IMR-90 (cell line): ENCODE data around the gene CREB3L1.

Experiments used
- BHLHE40 ChIP-seq: fragments of 150-350 bp; IDR thresholded peaks from 2 replicates; pipeline ENCODE4 v1.6.1; 2016; ENCODE audit warnings: mild to moderate bottlenecking, low read depth, low read length
- CEBPB ChIP-seq: IDR thresholded peaks from 2 replicates; pipeline ENCODE4 v1.6.1; 2012; ENCODE audit warnings: low read depth, low read length, improper control_type of control experiment
- CHD1 ChIP-seq: IDR thresholded peaks from 2 replicates; pipeline ENCODE4 v1.6.1; 2012; ENCODE audit warnings: low read depth, low read length, improper control_type of control experiment
- CTCF ChIP-seq: conservative IDR thresholded peaks from 2 replicates; pipeline ENCODE4 v1.5.1; 2012; ENCODE audit warnings: mild to moderate bottlenecking, low read depth, low read length, improper control_type of control experiment
- ELK1 ChIP-seq: fragments of 150-350 bp; IDR thresholded peaks from 2 replicates; pipeline ENCODE4 v1.6.1; 2016; ENCODE audit warnings: low read depth, mild to moderate bottlenecking, low read length, moderate library complexity, borderline replicate concordance
- MAFK ChIP-seq: IDR thresholded peaks from 2 replicates; pipeline ENCODE4 v1.6.1; 2012; ENCODE audit warnings: low read depth, low read length, improper control_type of control experiment
- MAZ ChIP-seq: IDR thresholded peaks from 2 replicates; pipeline ENCODE4 v1.6.1; 2012; ENCODE audit warnings: low read depth, mild to moderate bottlenecking, low read length, improper control_type of control experiment, moderate library complexity, borderline replicate concordance
- MXI1 ChIP-seq: IDR thresholded peaks from 2 replicates; pipeline ENCODE4 v1.6.1; 2012; ENCODE audit warnings: low read depth, mild to moderate bottlenecking, low read length, moderate library complexity, borderline replicate concordance
- POLR2A ChIP-seq: IDR thresholded peaks from 2 replicates; pipeline ENCODE4 v1.6.1; 2012; ENCODE audit warnings: mild to moderate bottlenecking, low read depth, low read length
- RAD21 ChIP-seq: IDR thresholded peaks from 2 replicates; pipeline ENCODE4 v1.6.1; 2012; ENCODE audit warnings: low read length, improper control_type of control experiment
- RCOR1 ChIP-seq: IDR thresholded peaks from 2 replicates; pipeline ENCODE4 v1.6.1; 2012; ENCODE audit warnings: mild to moderate bottlenecking, low read length, improper control_type of control experiment; ENCODE audit not compliant: insufficient replicate concordance
- RFX5 ChIP-seq: IDR thresholded peaks from 2 replicates; pipeline ENCODE4 v1.8.0; 2012; ENCODE audit warnings: low read depth, mild to moderate bottlenecking, low read length, moderate library complexity
- SMC3 ChIP-seq: fragments of 150-350 bp; IDR thresholded peaks from 2 replicates; pipeline ENCODE4 v1.6.1; 2016; ENCODE audit warnings: low read depth, mild to moderate bottlenecking, antibody characterized with exemption, low read length, moderate library complexity
- USF2 ChIP-seq: fragments of 150-350 bp; IDR thresholded peaks from 2 replicates; pipeline ENCODE4 v1.6.1; 2017; ENCODE audit warnings: mild to moderate bottlenecking, antibody characterized with exemption, low read length, low read depth

- TF ChIP-seq CTCF (no peak), POLR2A (no peak), MXI1 (no peak), RCOR1 (no peak), BHLHE40 (no peak), ELK1 (no peak), USF2 (no peak), CHD1 (no peak), CEBPB (no peak), MAZ (no peak), MAFK (no peak), SMC3 (no peak), RAD21 (no peak), RFX5 (no peak)
Measured at GRCh38 chr11:46315783-46316563, 38.5 kb downstream of the CREB3L1 start.
